Astrocyte of the spinal cord (primary cell): Measurements from ENCODE around the gene LACRT.
"Not testable (repeated sequence)": the region's sequence is repeated elsewhere in the genome, so short reads cannot be mapped to it uniquely, and the experiment has no call there.

Experiments used
- DNase-seq: peaks from one replicate; pipeline ENCODE4 v3.0.0; 2011; ENCODE audit warnings: low read depth, low spot score
- H3K4me3 ChIP-seq: 2 replicates; pipeline ENCODE4 v1.5.1; 2011; ENCODE audit warnings: low read depth, mild to moderate bottlenecking, low read length, moderate library complexity
- in situ Hi-C: cut with HindIII; loops from 2 replicates; pipeline ENCODE4 v1.10.0; 2017; ENCODE audit warnings: low sequenced_read_pairs
- TF ChIP-seq, protein P1 (sequence below): IDR thresholded peaks from 2 replicates; pipeline ENCODE4 v1.5.1; 2012; ENCODE audit warnings: low read depth, mild to moderate bottlenecking, low read length, inconsistent platforms

Gene LACRT

DNA sequence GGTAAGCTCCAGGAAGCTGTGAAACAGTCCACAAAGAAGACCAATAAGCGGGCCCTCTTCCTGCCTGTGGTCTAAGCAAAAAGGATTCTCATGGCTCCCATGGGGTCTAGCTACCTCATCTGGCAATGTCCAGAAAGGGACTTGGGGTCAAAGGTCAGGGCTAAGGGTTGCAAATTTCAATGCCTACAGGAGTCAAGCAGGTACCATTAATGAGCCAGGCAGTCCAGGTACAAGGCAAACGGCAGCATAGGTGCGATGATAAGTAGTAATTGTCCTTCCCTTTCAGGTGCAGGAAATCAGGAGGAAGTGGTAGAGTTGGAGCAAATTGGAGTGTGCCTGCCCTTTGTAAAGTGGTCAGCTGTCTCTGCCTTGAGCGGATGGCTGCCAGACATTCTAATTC is 6.4 kb upstream of the LACRT start:
- DNase-seq = no peak
- in situ Hi-C loops = no loop called here
- no peak overlapping the region for H3K4me3 ChIP-seq
- TF ChIP-seq, protein P1, sequence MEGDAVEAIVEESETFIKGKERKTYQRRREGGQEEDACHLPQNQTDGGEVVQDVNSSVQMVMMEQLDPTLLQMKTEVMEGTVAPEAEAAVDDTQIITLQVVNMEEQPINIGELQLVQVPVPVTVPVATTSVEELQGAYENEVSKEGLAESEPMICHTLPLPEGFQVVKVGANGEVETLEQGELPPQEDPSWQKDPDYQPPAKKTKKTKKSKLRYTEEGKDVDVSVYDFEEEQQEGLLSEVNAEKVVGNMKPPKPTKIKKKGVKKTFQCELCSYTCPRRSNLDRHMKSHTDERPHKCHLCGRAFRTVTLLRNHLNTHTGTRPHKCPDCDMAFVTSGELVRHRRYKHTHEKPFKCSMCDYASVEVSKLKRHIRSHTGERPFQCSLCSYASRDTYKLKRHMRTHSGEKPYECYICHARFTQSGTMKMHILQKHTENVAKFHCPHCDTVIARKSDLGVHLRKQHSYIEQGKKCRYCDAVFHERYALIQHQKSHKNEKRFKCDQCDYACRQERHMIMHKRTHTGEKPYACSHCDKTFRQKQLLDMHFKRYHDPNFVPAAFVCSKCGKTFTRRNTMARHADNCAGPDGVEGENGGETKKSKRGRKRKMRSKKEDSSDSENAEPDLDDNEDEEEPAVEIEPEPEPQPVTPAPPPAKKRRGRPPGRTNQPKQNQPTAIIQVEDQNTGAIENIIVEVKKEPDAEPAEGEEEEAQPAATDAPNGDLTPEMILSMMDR = no peak

DNA sequence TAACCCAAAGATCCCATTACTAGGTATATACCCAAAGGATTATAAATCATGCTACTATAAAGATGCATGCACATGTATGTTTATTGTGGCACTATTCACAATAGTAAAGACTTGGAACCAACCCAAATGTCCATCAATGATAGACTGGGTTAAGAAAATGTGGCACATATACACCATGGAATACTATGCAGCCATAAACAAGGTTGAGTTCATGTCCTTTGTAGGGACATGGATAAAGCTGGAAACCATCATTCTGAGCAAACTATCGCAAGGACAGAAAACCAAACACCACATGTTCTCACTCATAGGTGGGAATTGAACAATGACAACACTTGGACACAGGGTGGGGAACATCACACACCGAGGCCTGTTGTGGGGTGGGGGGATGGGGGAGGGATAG is 4.4 kb upstream of the LACRT start:
- in situ Hi-C loops, DNase-seq, H3K4me3 ChIP-seq: not testable (repeated sequence)

DNA sequence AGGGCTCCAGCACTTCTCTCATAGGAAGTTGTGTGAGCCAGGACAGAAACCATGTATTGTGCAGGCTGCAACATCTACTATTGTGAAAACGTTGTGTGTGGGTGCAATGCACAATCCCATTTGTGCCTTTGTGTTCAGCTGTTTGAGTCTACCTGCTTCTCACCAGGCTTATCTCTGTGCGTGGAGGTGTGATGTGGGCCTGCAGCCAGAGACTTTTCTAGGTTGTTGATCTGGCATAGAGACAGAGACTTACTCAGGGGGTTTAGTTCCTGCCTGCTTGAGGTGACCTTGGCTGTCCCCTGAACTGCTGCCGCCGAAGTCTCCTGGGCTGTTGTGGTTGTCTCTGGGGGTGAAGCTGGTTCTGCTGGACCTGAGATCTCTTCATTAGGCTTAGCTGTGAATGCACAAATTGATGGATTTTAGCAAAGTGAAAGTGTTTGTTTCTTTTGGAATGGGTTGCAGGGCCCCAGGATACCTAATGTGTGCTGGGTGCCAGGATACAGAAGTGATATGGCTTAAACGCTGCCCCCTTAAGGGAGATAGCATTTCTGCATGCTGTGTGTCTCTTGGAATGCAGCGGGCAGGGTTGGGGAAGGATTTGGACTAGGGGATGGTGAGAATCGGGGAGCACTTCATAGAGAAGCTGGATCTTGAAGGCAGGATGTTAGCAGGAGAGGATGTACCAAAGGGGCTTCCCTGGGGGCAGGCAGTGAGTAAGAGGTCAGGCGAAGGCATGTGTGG is 2.5 kb downstream of the LACRT start:
- DNase-seq = no peak
- in situ Hi-C loops = no loop called here
- H3K4me3 ChIP-seq = no peak overlapping the region
- TF ChIP-seq, protein P1 = no peak

DNA sequence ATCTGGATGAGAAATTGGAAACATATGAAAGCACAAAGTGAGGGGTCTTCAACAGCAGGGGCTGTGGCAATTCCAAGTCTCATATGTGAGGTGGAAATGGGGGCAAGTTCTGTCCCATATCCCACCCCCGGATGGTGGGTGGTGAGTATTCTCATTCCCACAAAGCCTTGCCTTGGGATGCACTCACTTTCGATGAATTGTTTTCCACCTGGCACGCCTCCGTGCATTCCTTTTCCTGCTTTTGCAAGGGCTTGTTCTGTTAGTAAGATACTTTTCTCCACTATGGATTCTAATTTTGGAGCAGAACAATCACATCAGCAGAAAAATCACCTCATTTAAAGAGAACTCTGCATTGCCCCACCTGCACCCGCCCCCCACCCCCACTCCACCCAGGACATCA is 3.1 kb downstream of the LACRT start:
- in situ Hi-C loops = no loop called here
- TF ChIP-seq, protein P1 = no peak
- no peak overlapping the region for H3K4me3 ChIP-seq

DNA sequence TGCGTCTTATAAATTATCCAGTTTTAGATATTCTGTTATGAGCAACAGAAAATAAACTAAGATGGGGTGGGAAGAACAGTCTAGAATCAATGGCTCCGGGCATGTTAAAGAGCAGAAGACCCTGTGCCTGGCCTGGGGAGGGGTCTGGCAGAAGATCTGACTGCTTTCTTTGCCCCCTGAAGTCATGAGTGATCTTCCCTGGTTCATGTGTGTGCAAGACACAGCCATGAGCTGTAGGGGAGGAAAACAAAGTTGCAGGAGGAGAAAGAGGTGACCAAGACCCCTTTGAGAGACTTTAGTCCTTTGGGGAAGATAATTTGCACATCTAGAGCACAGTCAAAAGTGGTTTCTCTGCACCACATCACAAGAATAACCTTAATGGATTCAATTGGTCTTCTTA is 4.8 kb downstream of the LACRT start:
- in situ Hi-C loops = no loop called here
- TF ChIP-seq, protein P1 = no peak
- no peak for DNase-seq
- no peak overlapping the region for H3K4me3 ChIP-seq

More for the DNA sequence above, 3.1 kb downstream of the LACRT start:
- no peak for DNase-seq

DNA sequence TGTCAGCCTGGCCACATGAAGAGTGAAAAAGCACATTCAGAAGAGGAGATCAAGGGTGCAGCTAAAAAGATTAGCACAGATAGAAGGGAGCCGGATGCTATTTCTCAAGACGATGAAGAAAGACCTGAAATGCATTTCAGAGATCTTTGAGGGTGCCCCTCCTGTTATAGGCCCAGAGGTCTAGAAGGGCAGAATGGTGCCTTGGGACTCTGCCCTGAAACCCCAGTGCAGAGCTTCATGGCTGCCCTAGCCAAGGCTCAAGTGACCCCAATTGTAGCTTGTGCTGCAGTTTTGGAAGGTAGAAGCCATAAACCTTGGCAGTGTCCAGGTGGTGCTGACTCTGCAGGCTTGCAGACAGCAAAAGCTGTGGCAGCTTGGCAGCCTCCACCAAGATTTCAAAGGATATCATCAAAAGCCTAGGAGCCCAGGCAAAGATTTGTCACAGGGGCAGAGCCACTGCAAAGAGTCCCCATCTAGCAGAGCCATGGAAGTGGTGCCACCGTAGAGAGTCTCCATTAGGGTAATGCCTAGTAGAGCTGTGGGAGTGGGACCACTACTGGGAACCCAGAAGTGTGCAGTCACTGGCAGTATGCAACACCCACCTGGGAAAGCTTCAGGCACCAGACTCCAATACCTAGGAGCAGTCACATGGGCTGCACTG is 6.4 kb downstream of the LACRT start:
- DNase-seq = no peak
- H3K4me3 ChIP-seq = no peak overlapping the region
- TF ChIP-seq, protein P1 = no peak
- in situ Hi-C loops = no loop called here

DNA sequence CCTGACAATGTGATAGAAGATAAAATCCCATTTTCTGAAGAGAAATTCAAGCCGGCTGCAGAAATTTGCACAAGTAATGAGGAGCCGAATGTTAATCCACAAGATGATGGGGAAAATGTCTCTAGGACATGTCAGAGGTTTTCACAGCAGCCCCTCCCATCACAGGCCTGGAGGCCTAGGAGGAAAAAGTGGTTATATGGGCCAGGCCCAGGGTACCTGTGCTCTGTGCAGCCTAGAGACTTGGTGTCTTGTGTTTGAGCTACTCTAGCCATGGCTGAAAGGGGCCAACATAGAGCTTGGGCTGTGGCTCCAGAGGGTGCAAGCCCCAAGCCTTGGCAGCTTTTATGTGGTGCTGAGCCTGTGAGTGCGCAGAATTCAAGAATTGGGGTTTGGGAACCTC is 7.4 kb downstream of the LACRT start:
- no peak for DNase-seq
- in situ Hi-C loops = no loop called here
- TF ChIP-seq, protein P1 = no peak
- H3K4me3 ChIP-seq = no peak overlapping the region
